Measurements from ENCODE around the gene GCK.
"Not testable (repeated sequence)": the region's sequence is repeated elsewhere in the genome, so short reads cannot be mapped to it uniquely, and the experiment has no call there.

GCK gene

DNA sequence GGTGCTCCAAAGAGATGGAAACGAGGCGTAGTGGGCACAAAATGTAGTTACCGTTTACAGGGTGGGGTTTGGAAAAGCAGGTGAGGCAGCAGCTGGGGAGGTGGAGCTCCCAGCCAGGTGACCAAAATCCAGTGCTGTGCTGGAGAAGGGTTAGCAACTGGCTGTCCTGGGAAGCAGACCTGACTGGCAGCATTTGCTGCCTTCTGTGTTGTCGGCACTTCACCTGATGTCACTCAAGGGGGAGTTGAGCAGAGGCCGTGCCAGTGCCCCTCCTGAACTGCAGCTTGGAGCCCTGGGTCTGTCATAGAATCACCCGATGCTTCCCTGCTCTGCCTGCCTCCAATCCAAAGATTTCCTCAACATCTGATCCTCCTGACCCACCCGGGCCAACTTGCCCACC, 12.8 kb downstream of the GCK start:
- no peak for DNase-seq

DNA sequence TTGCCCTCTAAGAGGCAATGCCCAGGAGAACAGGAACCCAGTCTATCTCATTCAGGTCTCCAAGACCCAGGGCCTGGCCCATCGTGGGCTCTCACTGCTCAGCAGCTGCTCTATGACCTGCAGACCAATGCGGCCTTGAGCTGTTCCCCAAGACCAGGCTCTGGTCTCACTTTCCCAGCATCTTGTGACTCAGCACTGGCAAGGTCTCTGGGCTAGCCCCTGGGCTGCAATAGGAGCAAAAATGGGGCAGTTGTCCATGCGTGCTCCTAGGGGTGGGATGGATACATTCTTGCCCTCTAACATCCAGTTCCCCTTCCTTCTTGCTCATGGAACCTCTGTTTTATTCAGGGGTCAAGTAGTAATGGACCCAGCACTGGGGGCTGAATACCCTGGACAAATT, 13.5 kb downstream of the GCK start:
- DNase-seq = no peak

DNA sequence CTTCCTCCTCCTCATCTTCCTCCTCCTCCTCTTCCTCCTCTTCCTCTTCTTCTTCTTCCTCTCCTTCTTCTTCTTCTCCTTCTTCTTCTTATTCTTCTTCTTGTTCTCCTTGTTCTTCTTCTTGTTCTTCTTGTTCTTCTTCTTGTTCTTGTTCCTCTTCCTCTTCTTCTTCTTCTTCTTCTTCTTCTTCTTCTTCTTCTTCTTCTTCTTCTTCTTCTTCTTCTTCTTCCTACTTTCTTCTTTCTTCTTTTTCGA, 14.6 kb downstream of the GCK start:
- DNase-seq = not testable (repeated sequence)

DNA sequence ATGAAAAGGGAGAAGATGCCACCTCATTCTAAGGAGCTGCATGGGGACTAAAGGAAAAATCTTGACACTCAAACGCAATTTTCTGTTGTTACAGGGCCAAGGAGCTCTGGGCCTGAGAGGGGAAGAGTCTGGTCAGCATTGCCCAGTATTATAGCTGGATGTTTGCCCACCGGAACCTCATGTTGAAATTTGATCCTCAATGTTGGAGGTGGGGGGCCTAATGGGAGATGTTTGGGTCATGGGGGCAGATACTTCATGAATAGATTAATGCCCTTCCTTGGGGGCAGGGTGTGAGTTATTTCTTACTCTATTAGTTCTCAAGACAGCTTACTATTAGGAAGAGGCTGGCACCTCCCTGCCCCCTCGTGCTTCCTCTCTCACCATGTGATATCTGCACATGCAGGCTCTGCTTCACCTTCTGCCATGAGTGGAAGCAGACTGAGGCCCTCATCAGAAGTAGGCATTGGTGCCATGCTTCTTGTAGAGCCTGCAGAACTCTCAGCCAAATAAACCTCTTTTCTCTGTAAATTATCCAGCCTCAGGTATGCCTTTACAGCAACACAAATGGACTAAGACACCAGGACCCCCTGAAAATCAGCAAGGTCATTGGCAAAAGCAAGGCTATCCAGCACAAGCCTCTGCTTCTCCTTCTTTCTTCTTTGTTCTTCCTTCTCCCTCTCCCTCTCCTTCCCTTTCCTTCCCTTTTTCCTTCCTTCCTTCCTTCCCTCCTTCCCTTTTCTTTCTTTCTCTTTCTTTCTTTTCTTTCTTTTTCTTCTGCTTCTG, 15.1 kb downstream of the GCK start:
- DNase-seq = no peak

DNA sequence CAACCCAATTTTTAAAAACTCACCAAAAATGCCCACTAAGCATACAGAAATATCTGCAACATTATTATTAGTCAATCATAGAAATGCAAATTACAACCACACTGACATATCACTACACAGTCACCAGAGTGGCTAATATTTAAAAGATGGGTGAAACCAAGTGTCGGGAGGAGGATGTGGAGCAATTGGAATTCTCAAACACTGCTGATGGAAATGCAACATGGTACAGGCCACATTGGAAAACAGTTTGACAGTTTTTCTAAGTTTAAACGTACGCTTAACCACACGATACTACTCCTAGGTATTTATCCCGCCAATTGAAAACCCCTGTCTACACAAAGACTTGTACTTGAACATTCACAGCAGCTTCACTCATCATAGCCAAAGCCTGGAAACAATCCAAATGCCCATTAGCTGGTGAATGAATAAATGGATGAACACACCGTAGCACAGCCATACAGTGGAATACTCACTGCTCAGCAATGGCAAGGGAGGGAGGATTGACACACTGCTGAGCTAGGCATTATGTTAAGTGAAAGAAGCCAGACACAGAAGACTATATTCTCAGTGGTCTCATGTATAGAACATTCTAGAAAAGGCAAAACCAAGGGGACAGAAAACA, 16.3 kb downstream of the GCK start:
- DNase-seq = no peak

DNA sequence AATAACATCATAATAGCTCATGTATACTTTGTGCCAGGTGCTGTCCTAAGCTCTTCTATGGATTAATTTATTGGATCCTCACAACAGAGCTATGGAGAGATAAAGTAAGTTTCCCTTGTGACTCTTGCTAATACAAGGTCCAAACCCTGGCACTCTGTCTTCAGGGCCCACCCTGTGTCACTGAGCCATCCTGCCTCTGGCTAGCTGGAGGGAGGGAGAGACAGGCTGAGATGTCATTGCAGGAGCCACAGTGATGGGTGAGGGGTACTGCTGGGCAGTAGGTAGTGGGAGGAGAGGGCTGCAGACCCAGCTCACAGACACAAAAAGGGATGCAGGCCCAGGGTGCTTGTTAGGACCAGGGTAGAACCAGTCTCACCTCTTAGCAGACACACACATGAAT, 16.9 kb downstream of the GCK start:
- DNase-seq = no peak

DNA sequence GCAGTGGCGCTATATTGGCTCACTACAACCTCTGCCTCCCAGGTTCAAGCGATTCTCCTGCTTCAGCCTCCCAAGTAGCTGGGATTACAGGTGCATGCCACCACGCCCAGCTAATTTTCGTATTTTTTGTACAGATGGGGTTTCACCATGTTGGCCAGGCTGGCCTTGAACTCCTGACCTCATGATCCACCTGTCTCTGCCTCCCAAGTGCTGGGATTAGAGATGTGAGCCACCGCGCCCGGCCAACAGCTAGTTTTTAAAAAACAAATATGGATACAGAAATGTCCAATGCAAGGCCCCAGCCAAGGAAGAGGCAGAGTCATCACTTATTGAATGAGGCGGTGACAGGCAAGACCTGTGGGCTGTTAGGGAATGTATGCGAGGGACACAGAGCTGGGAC, 17.3 kb downstream of the GCK start:
- not testable (repeated sequence) for DNase-seq

DNA sequence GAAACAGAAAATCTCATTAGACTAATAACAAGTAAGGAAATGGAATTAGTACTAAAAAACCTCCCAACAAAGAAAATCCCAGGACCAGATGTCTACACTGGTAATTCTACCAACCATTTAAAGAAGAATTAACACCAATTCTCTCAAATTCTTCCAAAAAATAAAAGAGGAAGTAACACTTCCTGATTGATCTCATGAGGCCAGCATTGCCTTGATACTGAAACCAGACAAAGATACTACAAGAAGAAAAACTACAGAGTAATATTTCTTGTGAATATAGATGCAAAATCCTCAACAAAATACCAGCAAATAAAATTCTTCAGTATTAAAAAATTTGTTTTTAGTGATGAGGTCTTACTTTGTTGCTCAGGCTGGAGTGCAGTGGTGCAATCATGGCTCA, 21.3 kb downstream of the GCK start:
- no peak for DNase-seq

DNA sequence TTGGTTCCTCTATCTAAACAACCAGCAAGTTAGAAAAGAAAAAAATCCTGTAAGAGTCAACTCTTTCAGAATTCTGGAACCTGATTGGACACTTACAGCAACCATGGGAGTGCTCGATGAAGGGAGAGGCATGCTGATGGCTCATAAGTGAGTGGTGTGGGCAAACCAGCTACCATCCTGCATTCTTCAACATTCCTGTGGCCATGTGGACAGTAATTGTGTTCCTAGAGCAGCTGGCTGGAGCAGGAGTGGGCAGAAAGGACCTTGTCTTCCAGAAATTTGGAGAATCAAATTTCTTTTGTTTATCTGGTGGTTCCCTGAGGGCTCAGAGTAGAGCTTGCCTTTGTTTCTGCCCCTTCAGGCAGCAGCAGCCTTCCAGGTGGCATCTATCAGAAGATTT, 25.6 kb downstream of the GCK start:
- no peak for DNase-seq

DNA sequence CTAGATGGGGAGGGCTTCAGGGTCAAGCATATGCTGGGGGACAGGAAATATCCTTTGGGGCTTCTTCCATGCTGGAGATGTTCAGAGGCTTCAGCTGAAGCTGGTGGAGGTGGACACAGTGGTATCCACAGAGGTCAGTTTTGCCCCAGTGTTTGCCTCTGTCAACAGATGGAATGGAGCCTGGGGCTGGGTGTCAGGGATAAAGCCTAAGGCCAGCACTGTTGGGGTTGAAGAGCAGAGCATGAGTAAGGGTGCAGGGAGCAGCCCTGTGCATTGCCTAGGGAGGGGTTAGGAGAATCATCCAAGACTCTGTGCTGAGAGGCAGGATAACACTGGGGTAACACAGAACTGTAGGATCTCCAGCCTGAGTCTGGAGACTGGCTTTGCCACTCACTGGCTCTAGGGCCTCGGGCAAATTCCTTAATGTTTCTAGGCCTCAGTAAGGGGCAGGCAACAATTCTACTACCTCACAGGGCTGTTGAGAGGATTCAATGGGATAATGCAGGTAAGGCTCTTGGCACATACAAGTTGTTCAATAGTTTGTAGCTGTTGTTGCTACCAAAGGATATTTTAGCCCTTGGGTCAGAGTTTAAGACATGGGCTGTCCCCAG, 26.3 kb downstream of the GCK start:
- no peak for DNase-seq

DNA sequence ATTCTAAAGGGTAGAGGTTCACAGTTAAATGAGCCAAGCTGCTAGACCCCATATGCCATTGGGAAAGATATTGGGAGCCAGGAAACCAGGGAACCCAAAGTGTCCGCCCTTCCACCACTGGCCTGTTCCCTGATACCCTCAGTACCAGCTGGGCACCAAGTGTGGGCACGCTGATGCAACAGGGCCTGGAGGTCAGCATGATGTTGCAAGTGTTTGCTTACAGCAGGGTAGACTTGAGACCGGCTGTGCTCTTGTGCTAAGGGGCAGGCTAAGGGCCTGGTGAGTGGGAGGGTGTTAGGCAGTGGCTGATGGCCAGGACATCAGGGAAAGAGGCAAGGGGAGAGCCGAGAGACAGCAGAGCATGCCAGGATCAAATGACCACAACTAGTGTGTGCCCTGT, 27.1 kb downstream of the GCK start:
- DNase-seq = no peak

DNA sequence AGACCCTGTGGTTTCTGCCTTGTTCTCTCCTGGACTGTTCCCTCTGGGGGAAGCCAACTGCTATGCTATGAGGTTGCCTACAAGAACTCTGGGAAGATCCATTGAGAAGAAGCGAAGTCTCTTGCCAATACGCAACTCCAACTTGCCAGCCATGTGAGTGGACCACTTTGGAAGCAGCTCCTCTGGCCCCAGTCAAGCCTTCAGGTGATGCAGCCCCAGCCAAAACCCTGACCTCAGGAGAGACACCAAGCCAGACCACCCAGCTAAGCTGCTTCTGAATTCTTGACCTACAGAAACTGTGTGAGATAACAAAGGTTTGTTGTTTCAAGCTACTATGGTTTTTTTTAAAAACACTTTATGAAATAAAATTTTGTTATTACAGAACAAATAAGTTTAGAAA, 27.9 kb downstream of the GCK start:
- no peak for DNase-seq

DNA sequence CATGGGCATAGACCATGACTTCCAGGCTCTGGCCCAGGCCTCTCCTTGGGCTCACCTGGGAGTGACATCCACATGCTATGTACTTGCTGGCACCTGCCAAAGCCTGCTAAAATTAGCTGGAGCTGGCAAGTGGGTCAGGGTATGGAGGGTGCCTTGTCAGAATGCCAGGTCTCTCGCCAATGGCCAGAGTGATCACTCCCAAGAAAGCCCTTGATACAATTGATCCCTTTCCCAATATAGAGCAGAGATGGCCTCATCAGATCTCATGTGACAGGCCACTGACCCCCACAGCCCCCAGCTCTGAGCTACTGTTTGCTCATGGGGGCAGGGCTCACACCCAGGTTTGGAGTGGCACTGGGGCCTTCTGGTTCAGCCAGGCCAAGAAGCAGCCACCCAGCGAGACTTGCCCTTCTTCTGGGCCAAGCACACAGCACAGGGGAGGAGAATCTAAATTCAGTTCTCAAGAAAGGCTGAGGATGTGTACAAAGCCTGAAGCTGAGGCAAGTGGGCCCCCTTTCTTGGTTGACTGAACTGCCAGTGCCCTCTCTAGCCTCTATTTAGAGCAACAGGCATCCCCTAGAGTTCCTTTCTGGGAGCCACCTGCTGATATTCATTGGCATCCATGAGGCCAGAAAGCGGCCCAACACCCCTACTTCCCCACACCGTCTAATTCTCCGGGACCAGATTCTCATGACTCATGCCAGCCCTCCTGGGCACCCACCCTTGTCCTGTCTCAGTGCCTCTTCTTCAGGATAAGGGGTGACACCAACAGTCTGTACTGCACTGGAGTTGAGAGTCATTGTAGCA, 29.2 kb downstream of the GCK start:
- DNase-seq = no peak

DNA sequence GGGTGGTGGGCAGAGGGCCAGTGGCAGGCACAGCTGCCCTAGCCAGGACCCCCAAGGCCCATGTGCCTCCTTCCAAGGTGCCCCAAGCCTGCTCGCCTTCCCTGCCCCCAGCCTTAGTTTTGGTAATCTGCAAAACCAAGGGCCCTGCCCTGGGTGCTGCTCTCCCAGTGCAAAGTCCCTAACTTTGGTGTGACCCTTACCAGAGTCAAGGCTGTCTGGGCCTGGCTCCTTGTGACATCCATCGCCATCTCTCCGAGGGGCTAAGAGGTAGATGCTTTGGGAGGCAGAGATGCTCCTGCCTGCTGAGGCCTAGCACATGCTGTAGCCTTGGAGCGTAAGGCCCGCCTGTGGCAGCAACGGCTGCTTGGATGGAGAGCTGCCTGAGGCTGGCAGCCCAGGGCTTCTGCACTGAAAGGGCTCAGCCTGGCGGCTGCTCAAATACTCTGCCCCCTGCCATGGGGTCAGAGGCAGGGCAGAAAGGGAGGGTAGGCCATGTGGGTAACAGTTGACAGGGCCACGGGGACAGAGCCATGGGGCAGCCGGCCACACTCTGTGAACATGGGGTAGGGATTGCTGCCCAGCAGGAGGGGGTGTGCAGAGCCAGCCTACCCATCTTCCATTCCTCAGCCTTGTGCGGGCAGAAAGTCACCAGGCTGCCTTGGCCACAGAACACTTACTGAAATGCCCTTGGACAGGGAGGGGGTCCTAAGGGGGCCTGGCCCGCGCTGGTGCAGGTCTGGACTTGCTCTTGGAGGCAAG, 30.2 kb downstream of the GCK start:
- no peak for DNase-seq

DNA sequence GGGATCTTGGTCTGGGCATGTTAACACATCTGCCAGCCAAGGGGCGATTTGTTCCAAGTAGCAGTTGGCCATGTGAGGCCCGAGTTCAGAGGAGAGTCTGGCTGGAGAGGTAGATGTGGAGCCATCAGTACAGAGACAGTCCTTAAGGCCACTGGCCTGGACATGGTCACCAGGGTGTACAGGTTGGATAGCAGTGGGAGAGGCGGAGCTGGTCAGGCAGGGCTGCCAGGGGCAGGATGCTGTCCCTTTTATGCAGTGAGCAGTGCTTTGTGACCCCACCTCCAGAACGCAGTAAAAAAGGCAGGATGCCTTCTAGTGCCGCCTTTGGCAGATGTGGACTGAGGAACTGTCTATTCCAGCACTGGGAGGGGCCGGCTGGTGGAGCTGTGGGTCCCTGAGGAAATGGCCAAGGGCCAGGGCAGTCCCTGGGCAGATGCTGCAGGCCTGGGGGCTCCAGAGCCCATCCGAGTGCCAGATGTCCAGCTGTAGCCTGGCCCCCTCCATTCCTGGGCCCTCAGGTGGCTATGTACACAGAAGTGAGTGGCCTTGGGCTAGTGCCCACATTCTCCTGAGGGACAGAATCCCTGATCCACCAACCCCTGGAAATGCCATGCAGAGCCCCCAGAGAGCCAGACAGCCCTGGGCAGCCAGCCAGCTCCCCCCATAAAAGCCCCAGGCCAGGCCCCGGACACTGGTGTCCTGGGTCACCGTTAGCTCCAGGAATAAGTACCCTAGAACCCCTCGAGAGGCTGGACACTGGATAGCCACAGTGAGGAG, 31.0 kb downstream of the GCK start:
- DNase-seq = no peak

DNA sequence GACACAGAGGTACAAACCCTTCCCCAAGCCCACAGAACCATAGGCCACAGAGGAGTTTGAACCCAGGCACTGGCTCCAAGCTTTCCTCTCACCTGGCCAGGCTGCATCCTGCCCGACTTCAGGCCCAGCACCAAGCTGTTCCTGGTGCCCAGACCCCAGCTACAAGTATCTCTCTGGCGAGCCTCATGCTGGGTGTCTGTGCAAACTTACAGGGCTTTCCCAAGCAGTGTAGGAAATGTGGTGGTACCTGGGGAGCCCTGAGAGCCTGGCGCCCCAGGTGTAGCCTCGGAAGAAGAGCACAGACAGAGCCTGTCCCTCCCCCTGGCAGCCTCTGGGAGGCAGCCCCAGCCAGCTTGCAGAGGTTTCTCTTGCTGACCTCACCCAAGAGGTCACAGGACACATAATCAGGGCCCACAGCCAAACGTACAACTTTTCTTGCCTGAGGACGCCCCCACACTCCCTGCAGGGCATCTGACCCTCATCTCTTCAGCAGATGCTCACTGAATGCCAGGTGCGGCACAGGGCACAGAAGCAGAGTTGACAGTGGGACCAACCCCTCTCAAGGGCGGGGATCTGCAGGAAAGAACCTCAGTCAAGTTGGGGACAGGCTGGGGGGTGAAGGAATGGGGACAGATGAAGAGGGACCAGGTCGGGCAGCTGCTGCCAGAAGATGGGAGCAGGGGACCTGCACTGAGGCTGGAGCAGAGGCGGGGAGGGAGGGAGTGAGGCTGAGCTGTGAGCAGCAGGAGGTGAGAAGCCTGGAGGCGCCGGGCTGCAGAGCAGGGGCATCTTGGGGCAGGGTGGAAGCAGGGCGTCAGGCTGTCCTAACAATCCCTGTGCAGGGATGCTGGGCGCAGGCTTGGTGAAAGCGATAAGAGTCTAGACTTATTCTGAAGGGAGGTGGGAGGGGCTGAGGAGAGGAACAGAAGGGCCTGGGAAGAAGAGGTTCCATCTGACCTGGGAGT, 31.8 kb downstream of the GCK start:
- no peak for DNase-seq

DNA sequence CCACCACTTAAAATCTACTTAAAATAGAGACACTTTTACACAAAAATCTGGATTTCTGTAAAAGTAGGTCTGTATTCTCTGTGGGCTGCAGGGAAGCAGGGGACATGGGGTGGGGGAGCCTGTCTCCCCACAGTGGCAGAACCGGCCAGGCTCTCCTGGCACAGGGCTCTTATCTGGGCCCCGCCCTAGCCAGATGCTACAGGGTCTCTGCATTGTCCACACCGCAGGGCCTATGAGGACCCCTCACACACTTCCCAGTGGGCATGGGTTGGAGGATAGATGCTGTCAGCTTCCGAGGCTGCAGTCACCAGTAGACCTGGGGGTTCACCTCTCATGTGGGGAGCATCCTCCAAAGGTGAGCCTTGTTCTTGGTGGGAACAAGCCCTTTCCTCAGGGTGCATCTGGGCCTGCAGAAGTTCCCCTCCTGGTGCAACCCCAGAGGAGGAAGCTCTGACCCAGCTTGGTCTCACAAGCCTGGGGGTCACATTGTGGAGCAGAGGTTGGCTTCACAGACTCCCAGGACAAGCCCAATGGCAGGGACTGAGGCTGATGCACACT, 32.7 kb downstream of the GCK start:
- no peak for DNase-seq

DNA sequence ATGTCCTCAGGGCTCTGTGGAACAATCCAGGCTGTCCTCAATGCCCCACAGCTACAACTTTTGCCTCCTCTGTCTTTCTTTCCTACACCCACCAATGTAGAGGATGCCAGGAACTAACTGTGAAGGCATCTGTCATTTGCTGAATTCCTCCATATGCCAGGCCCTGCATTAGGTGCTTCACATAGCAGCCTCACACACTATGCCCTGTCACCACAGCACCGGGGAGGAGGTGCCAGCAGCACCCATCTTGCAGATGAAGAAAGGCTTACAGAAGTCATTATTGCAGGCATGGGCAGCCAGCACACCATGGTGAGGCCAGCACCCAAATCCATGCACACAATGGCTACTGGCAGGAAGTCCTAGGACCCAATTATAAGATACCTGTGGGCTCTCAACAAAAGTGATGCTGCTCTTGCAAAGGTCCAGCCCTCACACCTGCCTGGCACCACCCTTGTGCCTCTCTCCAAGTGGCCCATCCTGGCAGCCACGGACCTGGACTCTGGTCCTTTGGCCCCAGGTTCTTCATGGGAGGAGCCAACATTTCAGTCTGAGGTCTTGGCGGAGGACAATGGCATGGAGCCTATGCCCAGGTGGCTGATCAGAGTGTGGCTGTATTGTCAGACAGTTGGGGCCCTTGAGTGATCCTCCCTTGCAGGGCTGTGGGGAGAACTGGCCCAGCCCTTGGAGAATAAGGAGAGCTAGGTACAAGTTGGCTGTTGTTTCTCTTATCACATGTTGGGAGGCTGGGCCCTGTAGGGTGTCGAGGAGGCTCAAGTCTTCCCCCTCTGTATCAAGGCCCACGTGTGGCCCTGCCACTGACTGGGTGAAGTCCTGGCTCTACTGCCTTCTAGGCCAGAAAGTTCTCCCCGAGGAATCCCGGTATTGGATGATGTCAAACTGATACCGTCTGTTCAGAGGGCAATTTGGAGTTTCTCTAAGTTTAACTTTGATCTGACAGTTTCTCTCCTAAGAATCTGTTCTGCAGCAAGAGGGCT, 33.8 kb downstream of the GCK start:
- no peak for DNase-seq

DNA sequence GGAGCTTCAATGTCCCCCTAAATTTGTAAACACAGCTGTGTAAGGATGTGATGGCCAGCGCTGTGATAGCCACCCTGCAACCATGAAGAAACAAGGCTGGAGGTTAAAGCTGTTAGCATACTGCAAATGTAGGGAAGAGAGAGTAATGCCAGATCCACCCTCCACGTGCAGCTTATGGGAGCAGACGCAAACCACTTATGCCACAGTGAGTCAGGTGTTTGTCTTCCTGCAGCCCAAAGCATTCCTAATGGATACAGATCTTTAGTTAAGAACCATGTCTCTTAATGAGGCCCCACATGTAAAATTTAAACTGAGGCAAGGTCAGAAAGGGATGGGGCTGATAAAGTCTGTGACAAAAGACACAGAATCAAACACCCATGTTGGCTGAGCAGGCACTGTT, 34.5 kb downstream of the GCK start:
- DNase-seq = no peak

DNA sequence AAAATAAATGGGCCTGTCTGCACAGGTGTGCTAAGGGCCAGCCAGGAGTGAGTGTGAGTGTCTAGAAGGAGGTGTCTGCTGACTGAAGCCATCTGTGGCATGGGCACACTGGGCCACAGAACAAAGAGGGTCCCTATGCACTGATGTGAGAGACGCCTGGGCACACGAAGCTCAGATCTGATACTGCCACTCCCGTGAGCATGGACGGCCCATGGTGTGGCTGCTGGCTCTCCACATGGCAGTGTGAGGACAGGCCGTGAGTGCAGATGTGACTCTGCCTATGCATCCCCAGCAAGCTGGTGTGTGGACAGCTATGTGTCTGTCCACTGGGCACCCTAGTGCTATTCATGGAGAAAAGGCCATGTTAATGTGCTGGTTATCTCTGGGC, 35.3 kb downstream of the GCK start:
- no peak for DNase-seq

Data from activated effector memory CD4-positive, alpha-beta T cell treated with Interleukin-2 at 50 U/mL for 16 hours (primary cell).